Measurements from ENCODE around the gene MALAT1. TPM values are rescaled to one million over a fixed set of nuclear protein-coding genes. Genes with fewer than 3 reads are reported as not detected.

The MALAT1 gene
- total RNA-seq = 573 and 3,528 TPM in 2 replicates

DNA sequence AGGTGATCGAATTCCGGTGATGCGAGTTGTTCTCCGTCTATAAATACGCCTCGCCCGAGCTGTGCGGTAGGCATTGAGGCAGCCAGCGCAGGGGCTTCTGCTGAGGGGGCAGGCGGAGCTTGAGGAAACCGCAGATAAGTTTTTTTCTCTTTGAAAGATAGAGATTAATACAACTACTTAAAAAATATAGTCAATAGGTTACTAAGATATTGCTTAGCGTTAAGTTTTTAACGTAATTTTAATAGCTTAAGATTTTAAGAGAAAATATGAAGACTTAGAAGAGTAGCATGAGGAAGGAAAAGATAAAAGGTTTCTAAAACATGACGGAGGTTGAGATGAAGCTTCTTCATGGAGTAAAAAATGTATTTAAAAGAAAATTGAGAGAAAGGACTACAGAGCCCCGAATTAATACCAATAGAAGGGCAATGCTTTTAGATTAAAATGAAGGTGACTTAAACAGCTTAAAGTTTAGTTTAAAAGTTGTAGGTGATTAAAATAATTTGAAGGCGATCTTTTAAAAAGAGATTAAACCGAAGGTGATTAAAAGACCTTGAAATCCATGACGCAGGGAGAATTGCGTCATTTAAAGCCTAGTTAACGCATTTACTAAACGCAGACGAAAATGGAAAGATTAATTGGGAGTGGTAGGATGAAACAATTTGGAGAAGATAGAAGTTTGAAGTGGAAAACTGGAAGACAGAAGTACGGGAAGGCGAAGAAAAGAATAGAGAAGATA, at the start of gene MALAT1:
Gene MALAT1, plus strand, starts transcription at position 69 of the 736 bp plus-strand sequence.

DNA sequence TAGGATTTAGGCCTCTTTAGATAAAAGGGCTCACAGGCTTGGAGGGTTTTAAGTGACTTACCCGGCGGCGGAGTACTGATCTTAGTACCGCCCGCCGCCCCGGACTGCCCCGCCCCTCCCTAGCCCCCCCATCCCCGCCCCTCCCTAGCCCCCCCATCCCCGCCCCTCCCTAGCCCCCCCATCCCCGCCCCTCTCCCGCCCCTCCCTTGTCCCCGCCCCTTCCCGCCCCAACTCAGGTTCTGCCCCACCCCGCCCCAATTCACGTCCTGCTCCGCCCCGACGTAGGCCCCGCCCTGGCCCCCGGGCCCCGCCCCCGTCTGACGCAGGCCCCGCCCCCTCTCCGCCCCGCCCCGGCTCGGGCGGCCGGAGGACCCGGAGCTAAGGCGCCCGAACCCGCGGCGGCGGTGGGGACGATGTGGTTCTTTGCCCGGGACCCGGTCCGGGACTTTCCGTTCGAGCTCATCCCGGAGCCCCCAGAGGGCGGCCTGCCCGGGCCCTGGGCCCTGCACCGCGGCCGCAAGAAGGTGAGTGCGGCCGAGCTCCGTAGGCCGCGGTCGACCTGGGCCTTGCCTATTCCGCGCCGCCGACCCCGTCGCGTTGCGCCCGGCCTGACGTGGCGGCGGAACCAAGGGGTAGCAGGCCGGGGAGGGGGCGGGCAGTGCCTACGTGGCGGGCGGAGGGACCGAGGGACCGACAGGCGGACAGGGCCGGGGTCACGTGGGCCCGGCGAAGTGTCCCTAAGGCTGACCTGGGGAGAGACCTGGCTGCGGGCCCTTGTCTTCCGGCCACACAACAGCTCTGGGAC, 26.1 kb downstream of the MALAT1 start, which contains the start of gene SCYL1:
Gene SCYL1, plus strand, starts transcription at position 343 of the 805 bp plus-strand sequence. Its CDS starts 71 bp downstream, at position 414.

Other genes starting within 250 kb of the MALAT1 start
- 11.7 and 18.0 TPM in 2 replicates for gene POLA2, start 237.1 kb upstream of the MALAT1 start, total RNA-seq
- 20.4 and 29.7 TPM in 2 replicates for gene CDC42EP2, start 184.2 kb upstream of the MALAT1 start, total RNA-seq
- 38.0 and 62.0 TPM in 2 replicates for gene DPF2, start 165.2 kb upstream of the MALAT1 start, total RNA-seq
- 0.88 TPM in 1 of 2 replicates, not detected in the other for gene TIGD3, start 144.3 kb upstream of the MALAT1 start, total RNA-seq
- gene SLC25A45, start 116.4 kb upstream of the MALAT1 start, total RNA-seq = 0.65 and 1.4 TPM in 2 replicates
- 22.4 and 39.4 TPM in 2 replicates for gene FRMD8, start 112.4 kb upstream of the MALAT1 start, total RNA-seq
- 5.8 and 26.1 TPM in 2 replicates for gene NEAT1, start 76.2 kb upstream of the MALAT1 start, total RNA-seq
- 95.7 and 136 TPM in 2 replicates for gene SCYL1, start 26.0 kb downstream of the MALAT1 start, total RNA-seq
- gene LTBP3, start 59.3 kb downstream of the MALAT1 start, total RNA-seq = 104 and 180 TPM in 2 replicates
- gene ZNRD2, start 71.4 kb downstream of the MALAT1 start, total RNA-seq = 55.3 and 100 TPM in 2 replicates
- gene FAM89B, start 73.5 kb downstream of the MALAT1 start, total RNA-seq = 31.1 and 32.2 TPM in 2 replicates
- 11.1 and 59.0 TPM in 2 replicates for gene EHBP1L1, start 77.0 kb downstream of the MALAT1 start, total RNA-seq
- 0.16 TPM in 1 of 2 replicates, not detected in the other for gene KCNK7, start 96.8 kb downstream of the MALAT1 start, total RNA-seq
- gene MAP3K11, start 115.2 kb downstream of the MALAT1 start, total RNA-seq = 27.1 and 34.6 TPM in 2 replicates
- gene PCNX3, start 116.7 kb downstream of the MALAT1 start, total RNA-seq = 27.9 and 32.7 TPM in 2 replicates
- 25.4 and 39.4 TPM in 2 replicates for gene SIPA1, start 139.1 kb downstream of the MALAT1 start, total RNA-seq
- 52.4 and 59.5 TPM in 2 replicates for gene RELA, start 163.9 kb downstream of the MALAT1 start, total RNA-seq
- gene KAT5, start 213.2 kb downstream of the MALAT1 start, total RNA-seq = 39.3 and 44.3 TPM in 2 replicates
- 68.1 and 98.2 TPM in 2 replicates for gene RNASEH2C, start 221.8 kb downstream of the MALAT1 start, total RNA-seq

Data from epithelial cell of alveolus of lung (primary cell).